ENCODE measurements around the gene KRT14. TPM values are rescaled to one million over a fixed set of nuclear protein-coding genes. Genes with fewer than 3 reads are reported as not detected.

The KRT14 gene
- total and polyA plus RNA-seq, 2 donors (not counting 3 experiments of a cell fraction or from before 2014, with no cell fraction given), result 0.12 to 0.66 TPM

DNA sequence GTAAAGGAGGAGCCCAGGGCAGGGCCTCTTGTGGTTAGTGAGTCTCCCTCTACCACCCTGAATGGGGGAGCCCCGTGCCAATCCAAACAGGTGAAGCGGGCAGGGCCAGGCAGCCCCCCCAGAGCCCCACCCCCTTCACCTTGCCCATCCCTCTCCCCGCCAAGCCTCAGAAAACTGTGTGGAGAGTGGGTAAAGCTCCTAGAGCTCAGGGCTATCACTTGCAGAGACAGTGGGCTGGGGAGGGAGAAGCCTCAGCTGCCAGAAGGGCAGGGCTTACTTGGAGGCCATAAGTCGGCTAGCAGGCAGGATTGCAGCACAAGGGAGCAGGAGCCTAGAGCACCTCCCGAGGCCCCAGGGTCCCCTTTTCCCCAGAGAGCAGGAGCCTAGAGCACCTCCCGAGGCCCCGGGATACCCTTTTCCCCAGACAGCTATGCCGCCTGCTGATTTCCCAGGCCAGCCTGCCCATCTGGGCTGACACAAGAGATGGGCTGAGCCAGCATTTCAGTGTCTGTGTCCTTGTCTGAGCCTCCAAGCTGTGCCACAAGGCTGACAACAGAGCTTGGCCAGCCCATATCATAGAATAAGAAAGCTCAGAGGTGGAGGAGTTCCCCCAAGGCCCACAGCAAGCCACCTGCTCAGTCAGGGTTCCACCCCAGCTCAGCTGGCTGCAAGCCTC is 6.7 kb upstream of the KRT14 start:
- Histone ChIP-seq H2AFZ (ENCODE audit: low read depth, low read length) (no peak overlapping the region), H3K4me1 (ENCODE audit: control insufficient read depth, extremely low read depth, insufficient read depth, low read length) (no peaks in the 10 kb centered on the region), H3K36me3 (ENCODE audit: control insufficient read depth in 2 of 2, extremely low read depth in 1 of 2, insufficient read depth in 2 of 2, low read length in 2 of 2) (no peaks in the 10 kb centered on the region), H3K4me2 (ENCODE audit: insufficient read depth, low read length) (no peak overlapping the region), H3K4me3 (replicated peaks in 1 of 3; ENCODE audit: insufficient read depth in 1 of 3, low read depth in 1 of 3, low read length in 3 of 3) (no peak overlapping the region), H3K9me3 (replicated peaks; ENCODE audit: control insufficient read depth, insufficient read depth, low read length) (no peaks in the 10 kb centered on the region), H3K79me2 (ENCODE audit: control insufficient read depth, insufficient read depth, low read length) (no peaks in the 10 kb centered on the region), H3K27ac (ENCODE audit: insufficient read depth, low read depth, low read length) (no peak overlapping the region), H3K9me1 (replicated peaks; ENCODE audit: control insufficient read depth, extremely low read depth, insufficient read depth, low read length) (no peaks in the 10 kb centered on the region), H4K20me1 (replicated peaks; ENCODE audit: control insufficient read depth, extremely low read depth, insufficient read depth, low read length) (no peaks in the 10 kb centered on the region), H3K9ac (replicated peaks; ENCODE audit: extremely low read depth, insufficient read depth, low read length) (no peak overlapping the region), H3K27me3 (ENCODE audit: control insufficient read depth in 2 of 2, insufficient read depth in 2 of 2, low read length in 2 of 2) (peaks cover 0 to 2% of the 10 kb centered on the region in 2 experiments)
- TF ChIP-seq JUN (IDR thresholded peaks at IDR 0.05; ENCODE audit: borderline replicate concordance, insufficient read depth, insufficient read length, low read depth) (no peak), MYC (IDR thresholded peaks at IDR 0.05; ENCODE audit: low read depth, low read length) (no peak), POLR2AphosphoS5 (IDR thresholded peaks at IDR 0.05; ENCODE audit: insufficient read depth, low read depth, low read length) (no peak), POLR2A (IDR thresholded peaks at IDR 0.05; ENCODE audit: low read depth, low read length) (no peak), FOS (IDR thresholded peaks at IDR 0.05; ENCODE audit: borderline replicate concordance, insufficient read depth, low read length) (no peak), GATA2 (IDR thresholded peaks at IDR 0.05; ENCODE audit: insufficient read depth, insufficient read length, low read depth, low read length) (no peak), EZH2 (IDR thresholded peaks at IDR 0.05; ENCODE audit: borderline replicate concordance, low read depth, low read length, severe bottlenecking) (no peak)
- TF ChIP-seq, protein P1, sequence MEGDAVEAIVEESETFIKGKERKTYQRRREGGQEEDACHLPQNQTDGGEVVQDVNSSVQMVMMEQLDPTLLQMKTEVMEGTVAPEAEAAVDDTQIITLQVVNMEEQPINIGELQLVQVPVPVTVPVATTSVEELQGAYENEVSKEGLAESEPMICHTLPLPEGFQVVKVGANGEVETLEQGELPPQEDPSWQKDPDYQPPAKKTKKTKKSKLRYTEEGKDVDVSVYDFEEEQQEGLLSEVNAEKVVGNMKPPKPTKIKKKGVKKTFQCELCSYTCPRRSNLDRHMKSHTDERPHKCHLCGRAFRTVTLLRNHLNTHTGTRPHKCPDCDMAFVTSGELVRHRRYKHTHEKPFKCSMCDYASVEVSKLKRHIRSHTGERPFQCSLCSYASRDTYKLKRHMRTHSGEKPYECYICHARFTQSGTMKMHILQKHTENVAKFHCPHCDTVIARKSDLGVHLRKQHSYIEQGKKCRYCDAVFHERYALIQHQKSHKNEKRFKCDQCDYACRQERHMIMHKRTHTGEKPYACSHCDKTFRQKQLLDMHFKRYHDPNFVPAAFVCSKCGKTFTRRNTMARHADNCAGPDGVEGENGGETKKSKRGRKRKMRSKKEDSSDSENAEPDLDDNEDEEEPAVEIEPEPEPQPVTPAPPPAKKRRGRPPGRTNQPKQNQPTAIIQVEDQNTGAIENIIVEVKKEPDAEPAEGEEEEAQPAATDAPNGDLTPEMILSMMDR (IDR thresholded peaks at IDR 0.05; ENCODE audit: extremely low read depth in 1 of 2, insufficient read depth in 1 of 2, low read depth in 1 of 2, low read length in 2 of 2), result no peak
- TF ChIP-seq, protein P2, sequence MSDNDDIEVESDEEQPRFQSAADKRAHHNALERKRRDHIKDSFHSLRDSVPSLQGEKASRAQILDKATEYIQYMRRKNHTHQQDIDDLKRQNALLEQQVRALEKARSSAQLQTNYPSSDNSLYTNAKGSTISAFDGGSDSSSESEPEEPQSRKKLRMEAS (IDR thresholded peaks at IDR 0.05; ENCODE audit: insufficient read depth, insufficient read length), result no peak
- POLR2A ChIA-PET, result no interaction called here
- intact Hi-C loops (cut with micrococcal nuclease) (no loop called here), dilution Hi-C loops (cut with MboI; ENCODE audit: extremely low pct_ligation_motif_present, low sequenced_read_pairs) (no loop called here)
- no peak for DNase-seq (ENCODE audit: low read depth, low spot score)
- FAIRE-seq, result no peak
- CTCF ChIA-PET, result interaction anchor here (1.0 to 1.6 kb wide), 2 partner anchors 14 to 69 kb away, joined by 5 to 6 read pairs; no protein-coding TSS in a partner anchor
- BruUV-seq (replicated peaks), result no TSS peak

Measured in endothelial cell of umbilical vein (primary cell).